Stimulated activated CD4-positive, alpha-beta T cell treated with anti-CD3 and anti-CD28 coated beads, TNF-alpha, amount 100 ng/mL, for 48 hours (primary cell): ENCODE data around the gene FAM13A.

ENCODE experiments used
- DNase-seq, 3 donors: peaks; one replicate each; pipeline ENCODE4 v3.0.0-alpha.2; 2020; ENCODE audit warnings: low read depth in 3 of 3

FAM13A gene

DNA sequence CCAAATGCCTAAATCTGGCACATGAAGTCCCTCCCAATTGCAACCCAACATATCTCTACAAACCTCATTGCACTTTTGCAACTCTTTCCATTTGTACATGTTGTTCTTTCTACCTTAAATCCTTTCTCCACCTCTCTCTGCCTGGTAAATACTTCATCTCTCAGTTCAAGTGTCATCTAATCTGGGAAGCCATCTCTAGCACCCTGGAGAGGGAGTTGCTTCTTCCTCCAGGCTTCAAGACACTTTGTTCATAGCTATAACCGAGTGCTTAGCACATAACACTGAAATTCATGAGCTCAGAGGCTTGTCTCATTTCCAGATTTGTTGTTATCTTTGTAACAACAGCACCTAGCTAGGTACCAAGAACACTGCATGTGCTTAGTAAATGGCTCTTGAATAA is 244.6 kb downstream of the FAM13A start:
- no peak for DNase-seq

DNA sequence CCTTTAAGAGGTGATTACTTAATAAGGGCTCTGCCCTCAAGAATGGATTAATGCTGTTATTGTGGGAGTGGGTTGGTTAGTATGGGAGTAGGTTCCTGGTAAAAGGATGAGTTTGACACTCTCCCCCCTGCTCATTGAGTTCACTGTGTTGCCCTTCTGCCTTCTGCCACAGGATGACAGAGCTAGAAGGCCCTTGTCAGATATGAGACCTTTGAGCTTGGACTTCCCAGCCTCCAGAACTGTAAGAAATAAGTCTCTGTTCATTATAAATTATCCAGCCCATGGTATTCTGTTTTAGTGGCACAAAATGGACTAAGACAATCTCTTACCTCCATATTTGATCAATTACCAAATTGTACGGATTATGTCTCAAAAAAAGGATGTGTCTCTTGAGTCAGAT is 245.1 kb downstream of the FAM13A start:
- DNase-seq: no peak

DNA sequence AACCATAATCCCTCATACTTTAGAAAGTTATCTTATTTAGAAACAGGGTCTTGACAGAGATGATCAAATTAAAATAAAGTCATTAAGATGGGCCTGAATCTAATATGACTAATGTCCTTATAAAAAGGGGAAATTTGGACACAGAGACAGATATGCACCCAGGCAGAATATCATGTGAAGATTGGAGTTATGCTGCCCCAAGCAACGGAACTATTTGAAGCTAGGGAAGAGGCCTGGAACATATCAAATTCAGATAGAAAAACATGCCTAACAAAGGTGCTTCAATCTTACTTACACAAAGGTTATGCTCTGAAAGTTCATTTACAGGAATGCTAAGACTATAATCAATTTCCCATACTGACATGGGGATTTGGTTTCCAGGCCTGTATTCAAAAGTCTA is 246.7 kb downstream of the FAM13A start:
- DNase-seq: no peak

DNA sequence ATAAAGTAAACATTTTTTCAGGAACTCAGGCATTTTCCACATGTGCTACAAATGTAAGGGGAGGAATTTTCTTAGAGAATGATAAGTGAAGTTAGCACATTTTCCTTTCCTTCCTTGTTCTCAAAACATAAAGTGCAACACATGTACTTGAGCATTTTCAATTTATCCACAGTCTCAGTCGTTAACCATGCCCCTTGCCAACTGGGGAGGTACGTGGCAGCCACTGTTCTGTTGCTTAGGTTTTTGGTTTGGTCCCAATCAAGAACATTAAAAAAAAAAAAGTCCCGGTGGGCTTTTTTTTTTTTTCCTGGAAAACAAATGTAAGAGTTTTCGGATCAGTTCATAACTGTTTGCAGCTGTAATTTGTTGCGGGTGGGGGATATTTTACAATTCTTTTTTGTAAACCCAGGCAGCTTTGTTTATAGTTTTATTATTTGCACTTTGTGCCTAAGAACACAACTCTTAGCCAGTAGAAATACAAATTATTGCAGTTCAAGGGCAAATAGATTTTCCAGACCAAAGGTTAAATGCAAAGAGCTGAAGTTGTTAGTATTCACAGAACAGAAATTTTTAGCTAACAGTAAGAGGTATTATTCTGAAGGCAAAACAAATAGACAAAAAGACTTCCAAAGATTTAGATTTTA is 247.3 kb downstream of the FAM13A start:
- DNase-seq: no peak

DNA sequence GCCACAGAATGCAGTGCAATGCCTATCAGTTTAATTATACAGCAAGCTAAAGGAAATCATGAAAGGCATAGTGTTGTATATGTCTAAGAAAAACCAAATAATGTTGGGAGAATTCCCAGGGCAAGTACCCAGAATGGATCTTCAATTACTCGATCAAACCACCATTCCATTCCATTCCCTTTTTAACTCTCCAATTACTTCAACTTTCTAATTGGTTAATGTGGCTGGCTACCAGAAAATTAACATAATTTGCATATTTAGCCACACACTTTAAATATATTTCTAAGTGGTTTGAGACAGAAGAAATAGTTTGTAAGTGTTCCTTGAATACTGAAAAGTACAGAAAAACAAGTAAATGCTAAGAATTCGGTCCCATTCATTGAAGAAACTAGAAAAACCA is 247.9 kb downstream of the FAM13A start:
- DNase-seq: no peak

DNA sequence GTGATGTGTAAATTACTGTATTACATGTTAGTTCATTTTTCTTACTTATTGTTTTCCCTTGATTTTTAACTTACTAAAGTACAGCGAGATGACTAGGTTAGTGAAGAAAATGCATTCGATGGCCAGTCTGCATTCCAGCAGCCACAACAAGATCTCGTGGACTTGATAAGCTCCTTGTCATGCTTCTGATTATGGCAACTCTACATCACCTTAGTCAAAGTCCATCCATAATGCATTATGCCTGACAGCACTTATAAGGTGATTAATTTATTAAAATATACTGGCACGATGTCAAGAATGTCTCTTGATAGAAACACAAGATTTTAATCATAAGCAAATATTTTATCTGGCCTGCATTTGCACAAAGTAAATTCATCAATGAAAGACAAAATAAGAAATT is 249.5 kb downstream of the FAM13A start:
- no peak for DNase-seq

DNA sequence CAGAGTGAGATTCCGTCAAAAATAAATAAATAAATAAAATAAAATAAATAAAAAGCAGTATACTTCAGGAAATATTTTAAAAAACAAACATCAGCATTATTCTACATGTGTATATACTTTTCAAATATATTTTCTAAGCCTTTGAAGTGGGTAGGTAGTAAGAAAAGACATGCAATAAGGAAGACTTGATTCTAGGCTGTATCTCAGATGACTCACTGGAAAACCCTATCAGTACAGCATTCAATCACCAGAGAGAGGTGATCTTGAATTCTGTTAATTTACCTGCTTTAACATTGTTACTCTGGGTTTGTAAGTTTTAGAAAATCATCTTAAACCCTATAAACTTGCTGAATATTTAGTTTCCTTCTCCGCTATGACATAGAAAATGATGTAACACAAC is 252.8 kb downstream of the FAM13A start:
- DNase-seq: no peak

DNA sequence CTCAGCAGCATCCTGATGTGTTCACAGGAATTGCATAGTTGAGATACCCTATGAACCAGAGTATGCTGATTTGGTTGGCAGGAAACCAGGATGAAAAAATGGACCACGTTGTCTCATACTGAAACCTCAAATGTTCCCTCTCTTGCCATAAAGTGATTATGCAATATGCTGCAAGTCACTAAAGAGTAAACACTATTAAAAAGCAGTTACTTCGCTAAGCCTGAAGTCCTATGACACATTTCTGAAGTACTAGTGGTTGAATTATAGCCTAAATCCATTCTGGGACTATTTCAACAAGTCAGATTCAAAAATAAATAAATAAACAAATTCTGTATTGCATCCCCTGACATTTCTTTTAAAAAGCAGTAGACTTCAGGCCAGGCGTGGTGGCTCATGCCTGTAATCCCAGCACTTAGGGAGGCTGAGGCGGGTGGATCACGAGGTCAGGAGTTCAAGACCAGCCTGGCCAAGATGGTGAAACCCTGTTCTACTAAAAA is 253.3 kb downstream of the FAM13A start:
- DNase-seq: no peak

DNA sequence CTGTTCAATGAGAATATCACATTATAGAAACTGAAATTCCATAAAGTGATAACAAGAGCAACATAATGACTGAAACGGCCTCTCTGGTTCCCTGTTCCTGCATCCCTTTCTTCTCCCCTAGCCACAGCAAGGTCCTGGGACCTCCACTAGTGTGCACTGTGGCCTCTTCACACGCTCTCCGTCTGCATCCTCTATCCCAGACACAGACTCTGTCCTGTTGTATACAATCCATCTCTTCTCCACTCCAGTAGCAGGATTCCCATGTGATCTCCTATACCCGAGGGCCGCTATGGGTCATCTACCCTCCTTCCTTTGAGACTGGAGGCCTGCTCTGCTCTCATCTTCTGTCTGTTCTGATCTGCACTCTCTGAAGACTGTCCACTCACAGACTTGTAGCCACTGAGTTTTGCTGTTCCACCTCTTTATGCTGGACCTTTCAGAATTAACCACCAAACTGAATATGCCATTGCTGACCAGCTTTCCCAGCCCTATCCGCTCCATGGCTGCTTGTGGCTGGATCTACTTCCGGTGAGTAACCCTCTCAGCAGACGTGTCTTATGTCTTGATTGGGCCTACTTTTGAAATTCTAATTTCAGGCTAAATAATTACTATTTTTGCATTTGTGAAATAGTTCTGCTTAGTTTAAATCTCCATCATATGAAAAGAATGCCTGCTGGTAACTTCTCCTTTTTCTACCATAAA is 254.2 kb downstream of the FAM13A start:
- no peak for DNase-seq

DNA sequence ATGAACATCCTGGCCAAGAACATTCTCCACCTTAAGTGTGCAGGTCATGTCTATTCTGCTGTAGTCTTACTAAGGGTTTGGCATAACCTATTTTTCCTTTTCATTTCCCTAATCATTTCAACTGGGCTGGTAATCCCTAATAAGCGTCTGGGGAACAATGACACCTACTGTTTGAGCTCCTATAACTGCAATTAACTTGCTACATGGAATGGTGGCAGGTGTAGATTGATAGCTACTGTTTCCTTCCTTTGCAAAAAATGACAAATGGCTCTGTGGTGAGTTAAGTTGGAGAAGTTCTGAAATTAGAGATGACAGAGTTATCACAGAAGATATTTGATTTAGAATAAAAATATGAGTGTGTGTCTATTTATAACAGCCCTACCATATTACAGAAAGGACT is 254.8 kb downstream of the FAM13A start:
- DNase-seq: no peak

DNA sequence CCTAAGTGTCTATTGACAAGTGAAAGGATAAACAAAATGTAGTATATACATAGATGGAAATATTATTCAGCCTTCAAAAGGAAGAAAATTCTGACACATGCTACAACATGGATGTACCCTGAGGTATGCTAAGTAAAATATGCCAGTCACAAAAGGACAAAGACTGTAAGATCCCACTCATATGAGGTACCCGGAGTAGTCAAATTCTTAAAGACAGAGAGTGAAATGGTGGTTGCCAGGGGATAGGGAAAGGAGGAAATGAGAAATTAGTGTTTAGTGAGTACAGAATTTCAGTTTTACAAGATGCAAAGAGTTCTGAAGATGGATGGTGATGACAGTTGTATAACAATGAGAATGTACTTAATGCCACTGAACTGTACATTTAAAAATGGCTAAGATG is 257.1 kb downstream of the FAM13A start:
- no peak for DNase-seq

DNA sequence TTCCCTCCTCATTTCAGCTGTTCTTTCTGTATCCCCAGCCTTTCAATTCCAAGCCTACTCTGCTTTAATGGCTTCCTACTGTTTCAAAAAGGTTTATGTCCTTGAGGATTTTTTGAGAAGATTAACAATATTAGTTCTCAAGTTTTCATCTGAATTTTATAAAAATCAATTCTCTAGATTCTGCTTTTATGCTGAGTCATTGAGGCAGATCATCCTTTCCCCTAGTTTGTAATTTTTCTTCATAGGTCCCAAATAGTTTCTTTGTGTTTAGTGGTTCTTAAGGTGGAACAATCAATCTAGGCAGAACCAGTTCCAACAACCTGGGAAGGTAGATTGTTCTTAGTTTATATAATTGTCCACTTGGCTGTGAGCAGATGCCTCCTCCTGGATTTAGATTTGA is 259.3 kb downstream of the FAM13A start:
- DNase-seq: no peak

DNA sequence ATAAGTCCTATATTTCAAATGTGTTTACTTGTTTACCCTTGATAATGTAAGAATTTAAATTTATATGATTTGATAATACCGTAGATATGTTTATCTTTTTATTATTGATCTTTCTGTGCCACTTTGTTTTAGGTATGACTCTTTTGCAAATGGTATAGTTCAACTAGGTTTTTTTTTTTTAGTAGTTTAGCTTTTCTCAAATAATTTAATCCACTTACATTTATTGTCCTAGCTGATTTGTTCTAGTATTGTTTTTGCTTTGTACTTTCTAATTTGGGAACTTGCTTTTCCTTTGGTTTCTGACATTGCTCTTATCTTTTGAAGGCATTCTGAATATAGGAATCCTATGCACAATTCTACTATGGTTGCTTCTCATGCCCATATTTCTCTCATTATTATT is 260.4 kb downstream of the FAM13A start:
- no peak for DNase-seq

DNA sequence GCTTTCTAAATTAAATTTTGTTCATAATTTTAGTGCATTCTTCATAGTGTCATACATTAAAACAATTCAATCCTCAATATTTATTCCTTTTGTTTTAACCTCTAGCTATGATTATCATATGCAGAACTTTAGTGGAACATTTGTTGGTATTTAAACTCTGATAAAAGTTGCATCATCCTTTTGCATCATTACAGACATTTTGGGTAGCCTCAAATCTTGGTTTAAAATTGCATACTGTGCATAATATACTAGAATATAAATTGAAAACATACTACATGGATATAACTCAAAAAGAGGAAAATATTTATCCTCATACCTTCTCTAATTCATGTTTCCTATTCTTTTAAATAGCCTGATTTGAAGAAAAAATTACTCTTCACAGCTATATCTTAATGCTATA is 262.0 kb downstream of the FAM13A start:
- DNase-seq: no peak

DNA sequence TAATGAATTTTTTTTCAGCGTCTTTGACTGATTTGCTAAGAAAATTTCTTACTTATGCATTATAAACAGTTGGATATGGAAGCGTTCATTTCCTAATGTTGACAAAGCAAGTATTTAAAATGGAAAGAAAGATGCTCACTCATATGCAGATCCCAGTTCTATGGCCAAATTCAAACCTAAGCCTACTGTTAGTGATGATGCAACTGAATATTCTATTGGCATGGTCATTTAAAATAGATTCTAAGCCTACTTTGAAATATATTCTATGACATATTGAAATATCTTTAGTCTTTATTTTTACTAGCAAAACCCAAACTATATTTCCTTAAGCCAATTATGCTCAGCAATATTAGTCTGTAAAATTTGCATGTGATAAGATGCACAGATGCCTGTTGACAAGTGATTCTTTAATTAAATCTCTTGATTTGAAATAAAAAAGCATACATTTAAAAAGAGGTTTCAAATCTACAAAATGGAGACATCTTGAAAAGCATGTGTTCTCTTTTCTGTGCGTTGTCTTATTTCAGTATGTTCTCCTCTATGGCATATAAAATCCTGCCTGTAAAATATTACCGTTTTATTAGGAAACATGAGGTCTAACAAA is 262.8 kb downstream of the FAM13A start:
- no peak for DNase-seq

DNA sequence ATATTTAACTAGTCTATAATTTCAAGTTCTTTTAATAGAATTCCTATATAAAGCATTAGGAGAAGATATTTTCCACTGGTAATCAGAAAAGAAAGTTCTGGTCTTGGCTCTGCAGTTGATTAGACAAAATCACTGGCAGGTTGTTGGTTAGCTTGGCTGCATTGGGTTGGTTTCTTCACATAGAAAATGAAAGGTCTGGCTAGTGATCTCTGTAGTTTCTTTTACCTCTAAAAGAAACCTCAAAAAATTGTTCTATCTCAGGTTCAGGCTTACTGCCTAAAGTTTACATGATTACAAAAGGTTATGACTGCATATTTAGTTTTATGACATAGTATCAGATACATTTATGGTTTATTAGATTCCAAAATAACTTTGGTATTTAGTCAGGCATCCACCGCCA is 263.5 kb downstream of the FAM13A start:
- no peak for DNase-seq

DNA sequence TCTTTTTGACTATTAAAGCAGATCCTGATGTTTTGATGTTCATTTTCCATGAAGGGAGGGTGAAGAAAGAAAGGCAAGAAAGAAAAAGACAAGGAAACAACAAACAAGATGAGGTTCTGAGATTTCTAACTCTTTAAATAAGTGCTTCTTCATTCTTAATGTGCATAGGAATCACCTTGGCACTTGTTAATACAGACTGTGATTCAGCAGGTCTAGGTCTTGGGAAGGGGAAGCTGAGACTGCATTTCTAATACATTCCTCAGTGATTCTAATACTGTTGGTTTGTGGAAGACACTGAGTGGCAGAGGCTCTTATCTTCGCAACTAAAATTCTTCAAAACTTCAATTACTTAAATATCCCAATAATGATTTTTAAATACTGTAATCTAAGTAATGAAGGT is 264.2 kb downstream of the FAM13A start:
- no peak for DNase-seq

DNA sequence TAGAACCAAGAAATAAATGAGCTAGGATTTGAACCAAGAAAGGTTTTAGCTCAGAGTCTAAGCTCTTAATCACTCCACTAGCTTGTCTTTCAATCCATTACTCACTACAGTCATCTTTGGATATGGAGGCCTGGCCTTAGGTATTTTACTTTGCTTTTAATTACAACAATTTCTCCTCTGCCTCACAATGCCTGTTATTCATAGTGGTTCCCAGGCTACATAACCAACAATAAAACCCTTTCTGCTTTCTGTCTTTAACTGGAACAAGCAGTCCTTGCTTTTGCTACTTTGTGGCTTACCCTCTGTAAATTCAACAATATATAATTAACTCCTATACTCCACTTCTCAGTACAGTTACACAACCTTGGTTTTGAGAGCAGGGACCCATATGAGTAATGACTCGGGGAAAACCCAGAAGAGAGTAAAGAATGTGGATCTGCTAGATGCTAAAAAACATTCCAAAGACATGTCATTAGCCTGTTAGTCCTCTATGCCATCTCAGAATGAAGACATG is 264.7 kb downstream of the FAM13A start:
- DNase-seq: no peak

DNA sequence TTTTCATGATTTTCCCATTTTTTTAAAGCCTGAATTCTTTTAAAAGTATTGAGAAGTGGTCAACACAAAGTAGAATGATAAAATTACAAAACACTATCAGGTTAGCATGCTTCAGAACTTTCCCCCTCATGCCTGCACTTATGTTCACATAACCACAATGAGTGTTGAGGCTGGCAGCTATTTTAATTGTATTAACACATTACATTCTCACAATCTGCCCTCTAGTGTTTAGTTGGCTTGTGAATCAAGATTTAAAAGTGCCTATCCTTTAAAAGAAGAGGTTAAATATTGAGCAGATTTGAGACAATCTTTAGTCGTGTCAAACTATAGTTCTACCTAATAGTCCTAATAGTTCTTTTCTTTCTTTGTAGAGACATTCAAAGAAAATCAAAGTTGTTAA is 265.7 kb downstream of the FAM13A start:
- DNase-seq: no peak

DNA sequence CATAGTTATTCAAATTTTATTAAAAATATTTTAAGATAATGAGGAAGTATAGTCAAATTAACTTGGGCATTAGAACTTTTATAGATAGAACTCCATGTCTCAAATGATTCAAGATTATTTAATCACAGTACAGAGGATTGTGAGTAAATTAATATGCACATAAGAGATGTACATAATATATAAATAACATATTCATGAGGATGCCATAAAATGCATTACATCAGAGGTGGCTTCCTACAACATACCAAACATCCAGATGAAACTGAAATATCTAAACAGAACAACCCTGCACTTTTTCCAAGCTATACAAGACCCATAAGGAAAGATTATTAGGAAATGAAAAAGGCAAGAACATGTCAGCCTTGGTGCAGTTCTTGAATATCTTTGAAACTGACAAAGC is 268.1 kb downstream of the FAM13A start:
- DNase-seq: no peak

DNA sequence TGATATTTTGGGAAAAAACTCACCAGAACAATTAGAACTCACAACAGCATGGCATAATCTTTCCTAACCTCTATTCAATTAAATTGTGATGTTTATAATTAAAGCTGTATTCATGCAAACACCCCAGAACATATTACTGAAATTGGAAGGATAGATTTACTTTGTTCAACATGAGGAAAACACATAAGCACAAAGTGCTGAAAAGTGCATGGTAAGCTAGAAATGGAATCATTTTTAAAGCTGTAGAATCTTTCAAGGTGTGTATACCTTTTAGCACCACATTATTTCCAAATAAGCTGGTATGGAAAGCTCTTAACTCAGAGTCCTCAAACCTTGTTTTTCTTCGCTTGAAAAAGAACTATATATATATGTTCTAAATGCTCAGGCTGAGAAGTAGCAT is 268.6 kb downstream of the FAM13A start:
- no peak for DNase-seq

DNA sequence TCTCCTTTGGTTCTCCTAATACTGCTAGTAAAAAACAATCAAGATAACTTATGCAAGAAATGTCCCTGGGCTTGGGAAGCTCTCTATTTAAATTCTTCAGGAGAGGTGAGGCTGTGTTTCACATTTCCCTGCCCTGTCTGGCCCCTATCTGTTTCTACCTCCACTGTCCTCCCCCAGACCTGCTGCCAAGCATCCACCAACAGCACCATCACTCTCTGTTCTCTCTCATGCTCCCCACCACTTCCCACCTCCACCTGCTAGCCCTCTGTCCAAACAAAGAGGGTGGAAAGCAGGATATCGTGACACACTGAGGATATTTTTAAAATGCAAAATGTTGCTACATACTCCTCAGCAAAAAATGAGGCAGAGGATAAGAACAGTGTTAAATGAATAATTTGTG is 271.0 kb downstream of the FAM13A start:
- DNase-seq: no peak

DNA sequence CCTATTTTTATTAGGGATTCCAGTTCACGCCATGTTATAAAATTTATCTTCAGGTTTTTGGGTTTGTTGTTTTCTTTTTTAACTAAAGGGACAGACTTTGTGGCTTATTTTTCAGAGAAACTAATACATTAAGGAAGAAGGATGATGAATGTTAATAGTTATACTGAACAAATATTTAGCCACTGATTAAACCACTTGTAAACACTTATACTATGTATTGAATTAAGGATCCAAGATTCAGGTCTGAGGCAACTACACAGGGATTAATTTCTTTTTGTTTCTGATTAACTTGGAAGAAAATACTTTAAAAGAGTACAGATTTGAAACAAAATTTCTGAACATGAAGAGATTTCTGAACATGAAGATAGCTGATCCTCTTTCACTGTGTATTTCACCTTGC is 276.6 kb downstream of the FAM13A start:
- DNase-seq: no peak
